ENCODE data around the gene ITIH2.

- TF ChIP-seq FOXA1 (IDR thresholded peaks at IDR 0.05) (no peak), YY1 (IDR thresholded peaks at IDR 0.05) (no peak), RAD21 (IDR thresholded peaks at IDR 0.05) (no peak), CTCF (IDR thresholded peaks at IDR 0.05; ENCODE audit: low read depth, low read length, missing input control) (no peak), REST (IDR thresholded peaks at IDR 0.05) (no peak), GABPA (IDR thresholded peaks at IDR 0.05 in 1 of 2, conservative IDR thresholded peaks at IDR 0.05 in 1 of 2) (no peak), SP1 (IDR thresholded peaks at IDR 0.05) (no peak), MAX (IDR thresholded peaks at IDR 0.05) (no peak), JUND (IDR thresholded peaks at IDR 0.05) (no peak), ZBTB33 (IDR thresholded peaks at IDR 0.05) (no peak), TAF1 (conservative IDR thresholded peaks at IDR 0.05) (no peak)
Measured at GRCh38 chr10:7750222-7750621, 47.1 kb downstream of the ITIH2 start.

All from liver (tissue), 3 donors.